ENCODE results near the gene CDKL5.

CDKL5 gene

GRCh38 chrX:18401848-18402213 lies 23.6 kb upstream of the CDKL5 start:
- no peaks in the 10 kb centered on the region for H3K27me3 Mint-ChIP-seq (ENCODE audit: low read depth)
- H3K9me3 Mint-ChIP-seq: peaks cover 29% of the 10 kb centered on the region
- H3K36me3 Mint-ChIP-seq (ENCODE audit: low read depth): no peaks in the 10 kb centered on the region
- H3K27ac Mint-ChIP-seq: no peak overlapping the region
- no peak for TF ChIP-seq CTCF (IDR thresholded peaks at IDR 0.05; ENCODE audit: unreplicated experiment in 3 of 3)
- no peak overlapping the region for H3K4me3 Mint-ChIP-seq
- no peaks in the 10 kb centered on the region for H3K4me1 Mint-ChIP-seq

- Mint-ChIP-seq H3K4me3 (no peak overlapping the region), H3K4me1 (no peaks in the 10 kb centered on the region), H3K27me3 (ENCODE audit: low read depth) (no peaks in the 10 kb centered on the region), H3K36me3 (ENCODE audit: low read depth) (no peaks in the 10 kb centered on the region), H3K9me3 (peaks cover 24% of the 10 kb centered on the region), H3K27ac (peak overlapping the region in 1 of 3 experiments; percentile 14)
- TF ChIP-seq CTCF (IDR thresholded peaks at IDR 0.05; ENCODE audit: unreplicated experiment in 3 of 3): no peak
These were observed 18.7 kb upstream of the CDKL5 start for GRCh38 chrX:18406531-18407266.

GRCh38 chrX:18410038-18410437 lies 15.4 kb upstream of the CDKL5 start:
- H3K9me3 Mint-ChIP-seq: peaks cover 4% of the 10 kb centered on the region
- H3K4me1 Mint-ChIP-seq: no peaks in the 10 kb centered on the region
- no peaks in the 10 kb centered on the region for H3K27me3 Mint-ChIP-seq (ENCODE audit: low read depth)
- H3K4me3 Mint-ChIP-seq: no peak overlapping the region
- H3K36me3 Mint-ChIP-seq (ENCODE audit: low read depth): no peaks in the 10 kb centered on the region
- peak; percentile 17 to 38 (median 32) for TF ChIP-seq CTCF (IDR thresholded peaks at IDR 0.05; ENCODE audit: unreplicated experiment in 3 of 3)
- no peak overlapping the region for H3K27ac Mint-ChIP-seq

- H3K27me3 Mint-ChIP-seq (ENCODE audit: low read depth): no peaks in the 10 kb centered on the region
- H3K36me3 Mint-ChIP-seq (ENCODE audit: low read depth): no peaks in the 10 kb centered on the region
- no peak overlapping the region for H3K4me3 Mint-ChIP-seq
- no peak overlapping the region for H3K27ac Mint-ChIP-seq
- no peaks in the 10 kb centered on the region for H3K4me1 Mint-ChIP-seq
- no peak for TF ChIP-seq CTCF (IDR thresholded peaks at IDR 0.05; ENCODE audit: unreplicated experiment in 3 of 3)
- H3K9me3 Mint-ChIP-seq: peaks cover 4% of the 10 kb centered on the region
These were observed 10.0 kb upstream of the CDKL5 start for GRCh38 chrX:18415386-18415785.

GRCh38 chrX:18422325-18422724 lies 3.1 kb upstream of the CDKL5 start:
- no peak for TF ChIP-seq CTCF (IDR thresholded peaks at IDR 0.05; ENCODE audit: unreplicated experiment in 3 of 3)
- Mint-ChIP-seq H3K9me3 (peaks cover 11% of the 10 kb centered on the region), H3K36me3 (ENCODE audit: low read depth) (no peaks in the 10 kb centered on the region), H3K27ac (peak overlapping the region in 1 of 3 experiments; percentile 19), H3K4me3 (peak overlapping the region in 2 of 3 experiments; percentile 40 to 48), H3K27me3 (ENCODE audit: low read depth) (peaks cover 12% of the 10 kb centered on the region), H3K4me1 (peaks cover 10% of the 10 kb centered on the region)

- Mint-ChIP-seq H3K27me3 (ENCODE audit: low read depth) (peaks cover 12% of the 10 kb centered on the region), H3K4me3 (no peak overlapping the region), H3K4me1 (peaks cover 10% of the 10 kb centered on the region), H3K9me3 (peaks cover 11% of the 10 kb centered on the region), H3K36me3 (ENCODE audit: low read depth) (no peaks in the 10 kb centered on the region), H3K27ac (no peak overlapping the region)
- no peak for TF ChIP-seq CTCF (IDR thresholded peaks at IDR 0.05; ENCODE audit: unreplicated experiment in 3 of 3)
These were observed 2.5 kb upstream of the CDKL5 start for GRCh38 chrX:18422886-18423285.
